Measurements from ENCODE around the gene KRTAP10-8. TPM values are rescaled to one million over a fixed set of nuclear protein-coding genes. Genes with fewer than 3 reads are reported as not detected.
"Not testable (repeated sequence)": the region's sequence is repeated elsewhere in the genome, so short reads cannot be mapped to it uniquely, and the experiment has no call there.

The KRTAP10-8 gene
- total RNA-seq, 4 donors from 2014 or later = not detected

GRCh38 chr21:44630440-44630839 is 18.6 kb downstream of the KRTAP10-8 start:
- no peak for DNase-seq
- Histone ChIP-seq H3K27me3 (no peaks in the 10 kb centered on the region), H3K4me3 (replicated peaks in 1 of 3) (no peak overlapping the region), H3K27ac (no peak overlapping the region), H3K36me3 (no peaks in the 10 kb centered on the region), H3K9me3 (no peaks in the 10 kb centered on the region), H3K4me1 (no peaks in the 10 kb centered on the region)
- intact Hi-C loops (cut with DNase I) = no loop called here
- TF ChIP-seq CTCF (IDR thresholded peaks at IDR 0.05) (no peak), POLR2A (IDR thresholded peaks at IDR 0.05) (no peak)
- 80 to 81% methylated on average over 2 of the region's 2 CpGs for WGBS, 2 donors

- Histone ChIP-seq H3K4me1 (no peaks in the 10 kb centered on the region), H3K9me3 (no peaks in the 10 kb centered on the region), H3K4me3 (replicated peaks in 1 of 3) (no peak overlapping the region), H3K27me3 (no peaks in the 10 kb centered on the region), H3K36me3 (no peaks in the 10 kb centered on the region), H3K27ac (no peak overlapping the region)
- DNase-seq = no peak
- WGBS, 2 donors = 93 to 94% methylated on average over 1 of the region's 1 CpG
- intact Hi-C loops (cut with DNase I) = no loop called here
- TF ChIP-seq CTCF (IDR thresholded peaks at IDR 0.05) = no peak
- no peak for TF ChIP-seq POLR2A (IDR thresholded peaks at IDR 0.05)
These were observed 20.2 kb downstream of the KRTAP10-8 start for GRCh38 chr21:44632067-44632466.

DNA sequence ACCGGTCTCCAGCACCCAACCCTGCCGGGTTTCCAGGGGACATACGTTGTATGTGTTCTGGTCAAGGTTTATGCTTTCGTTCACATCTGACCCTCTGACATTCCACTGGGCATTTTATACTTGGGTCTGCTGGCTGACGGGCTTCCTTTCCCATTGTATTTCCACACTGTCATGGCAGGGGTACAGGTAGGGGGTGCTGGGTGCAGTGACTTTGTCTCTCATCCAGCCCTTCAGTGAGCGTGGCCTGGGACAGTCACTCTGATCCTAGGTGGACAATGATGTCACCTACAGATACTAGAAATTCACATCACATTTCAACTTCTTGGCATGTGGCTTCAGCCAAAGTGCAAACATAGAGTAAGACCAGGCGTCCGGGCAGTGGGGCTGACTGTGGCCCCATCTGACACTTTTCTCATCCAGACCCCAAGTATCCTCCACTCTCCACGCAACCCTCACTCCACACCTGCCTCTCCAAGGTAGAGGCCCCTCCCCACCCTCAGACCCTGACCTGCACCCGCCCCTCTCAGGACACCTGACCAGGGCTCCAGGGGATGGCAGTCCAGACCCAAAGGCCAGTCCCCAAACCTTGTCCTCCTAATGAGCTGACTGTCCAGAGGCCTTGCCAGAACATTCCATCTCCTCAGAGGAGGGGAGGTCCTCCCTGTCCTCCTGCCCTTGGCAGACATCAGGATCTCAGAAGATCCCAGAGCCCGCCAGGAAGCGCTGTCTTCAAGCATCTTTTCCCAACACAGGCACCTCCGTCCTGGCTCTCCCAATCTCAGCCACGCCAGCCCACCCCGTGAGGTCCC is 24.5 kb downstream of the KRTAP10-8 start:
- no peak overlapping the region for H3K4me3 ChIP-seq (replicated peaks in 1 of 3)
- no peaks in the 10 kb centered on the region for H3K36me3 ChIP-seq
- 90% methylated on average over 15 of the region's 15 CpGs for WGBS, 2 donors
- H3K4me1 ChIP-seq = no peaks in the 10 kb centered on the region
- no peaks in the 10 kb centered on the region for H3K27me3 ChIP-seq
- H3K27ac ChIP-seq = no peak overlapping the region
- TF ChIP-seq POLR2A (IDR thresholded peaks at IDR 0.05) (no peak), CTCF (IDR thresholded peaks at IDR 0.05) (no peak)
- no peak for DNase-seq
- intact Hi-C loops (cut with DNase I) = no loop called here
- no peaks in the 10 kb centered on the region for H3K9me3 ChIP-seq

GRCh38 chr21:44637018-44637850 is 25.4 kb downstream of the KRTAP10-8 start, which contains the start of gene KRTAP10-10:
TSS of gene KRTAP10-10 (plus strand) at chr21:44637356. CDS start at chr21:44637418, 62 bp downstream.
- DNase-seq = no peak

GRCh38 chr21:44637851-44638348 is 26.0 kb downstream of the KRTAP10-8 start:
- H3K4me3 ChIP-seq (replicated peaks in 1 of 3); DNase-seq; H3K27me3 ChIP-seq; intact Hi-C loops (cut with DNase I); H3K36me3 ChIP-seq; H3K9me3 ChIP-seq; H3K4me1 ChIP-seq; H3K27ac ChIP-seq: not testable (repeated sequence)
- 69 to 85% methylated on average over 11 of the region's 12 CpGs for WGBS, 2 donors

More at GRCh38 chr21:44637018-44637850, 25.4 kb downstream of the KRTAP10-8 start, which contains the start of gene KRTAP10-10:
- Histone ChIP-seq H3K27me3 (no peaks in the 10 kb centered on the region), H3K4me1 (no peaks in the 10 kb centered on the region), H3K4me3 (replicated peaks in 1 of 3) (no peak within 1 kb of the TSS), H3K9me3 (no peaks in the 10 kb centered on the region), H3K27ac (no peak within 1 kb of the TSS), H3K36me3 (no peaks in the 10 kb centered on the region)
- intact Hi-C loops (cut with DNase I) = no loop called here
- WGBS, 2 donors = 68 to 78% methylated on average over 16 to 19 of the region's 21 CpGs
- TF ChIP-seq POLR2A (IDR thresholded peaks at IDR 0.05) (no peak), CTCF (IDR thresholded peaks at IDR 0.05) (no peak)

DNA sequence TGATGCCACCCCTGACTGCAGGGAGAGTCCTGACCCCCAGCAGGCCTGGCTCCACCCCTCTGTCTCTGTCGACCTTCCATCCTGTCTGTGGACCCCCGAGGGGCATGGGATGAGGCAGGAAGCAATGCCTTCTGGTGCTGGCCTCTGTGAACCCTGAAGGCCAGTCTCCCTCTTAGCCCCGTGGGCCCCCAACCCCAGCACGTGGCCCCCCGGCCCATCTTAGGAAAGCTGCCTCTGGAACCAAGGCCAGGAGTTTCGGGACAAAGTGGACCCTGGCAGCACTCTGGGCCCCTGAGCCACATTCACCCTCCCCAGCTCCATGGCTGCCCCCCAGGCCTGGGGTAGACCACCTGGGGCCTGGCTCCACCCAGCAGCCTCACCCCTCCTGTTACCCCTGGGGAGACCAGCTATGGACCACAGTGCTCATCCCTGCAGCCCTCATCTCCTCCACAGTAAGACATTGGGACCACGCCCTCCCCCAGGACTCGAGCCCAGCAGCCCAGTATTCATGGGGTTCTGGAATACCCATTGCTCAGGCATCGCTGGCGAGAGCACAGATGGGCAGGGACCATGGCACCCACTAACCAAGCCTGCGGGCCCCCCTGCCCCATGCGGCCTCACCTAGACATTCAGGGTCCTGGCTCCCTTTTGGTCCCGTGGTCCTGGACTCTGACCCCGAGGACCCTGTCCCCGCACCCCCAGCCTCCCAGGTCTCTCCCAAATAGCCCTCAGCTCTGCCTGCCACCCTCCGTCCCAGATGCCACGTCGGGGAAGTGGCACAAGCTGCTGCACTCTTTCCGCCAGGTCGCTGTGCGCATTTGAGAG is 26.8 kb downstream of the KRTAP10-8 start:
- WGBS, 2 donors = 86 to 95% methylated on average over 11 to 14 of the region's 21 CpGs
- H3K9me3 ChIP-seq; intact Hi-C loops (cut with DNase I); H3K27me3 ChIP-seq; H3K4me1 ChIP-seq; H3K36me3 ChIP-seq; H3K4me3 ChIP-seq (replicated peaks in 1 of 3); H3K27ac ChIP-seq; DNase-seq: not testable (repeated sequence)
